SK-N-SH (cell line): ENCODE measurements around the gene SETD5. TPM values are rescaled to one million over a fixed set of nuclear protein-coding genes. Genes with fewer than 3 reads are reported as not detected.
A peak's percentile ranks its signal among the peaks of the same experiment; 100 is the strongest.

Experiments used
- CTCF ChIA-PET: fragments of 300-600, 350-600 bp; formaldehyde crosslinking; extraction: SDS; loops from one replicate; lab custom pipeline; 2021; lab: Yijun Ruan, JAX
- POLR2A ChIA-PET: fragments of 350-600 bp; sonication (Branson Sonifier 250); formaldehyde crosslinking; extraction: SDS; loops from one replicate; lab custom pipeline; 2020; ENCODE audit warnings: antibody characterized with exemption, inconsistent platforms; lab: Yijun Ruan, JAX
- DNase-seq: peaks from one replicate; pipeline ENCODE4 v3.0.0; 2012
- H2AFZ ChIP-seq: fragments of 200-600 bp; sonication (generic); 2 replicates; pipeline ENCODE4 v1.8.1; 2016; ENCODE audit warnings: antibody characterized with exemption, mild to moderate bottlenecking, low read depth
- H3F3A ChIP-seq: fragments of 200-600 bp; sonication (generic); replicated peaks from 2 replicates; pipeline ENCODE3; 2016; ENCODE audit warnings: antibody characterized with exemption, mild to moderate bottlenecking; ENCODE audit not compliant: insufficient read depth
- H3K27ac ChIP-seq, 2 experiments: fragments of 200-500 bp in 1 of 2; fragments of 200-600 bp in 1 of 2; sonication (Bioruptor generic) in 1 of 2; sonication (generic), shearing (Covaris generic) in 1 of 2; 2 replicates each; pipeline versions ENCODE4 v1.5.1 to v1.6.1; 2014 to 2016; ENCODE audit warnings: low read depth in 2 of 2, inconsistent platforms in 1 of 2, low read length in 1 of 2, mild to moderate bottlenecking in 1 of 2, mixed read lengths in 1 of 2
- H3K27me3 ChIP-seq: fragments of 200-600 bp; sonication (generic), shearing (Covaris generic); 2 replicates; pipeline ENCODE4 v1.6.1; 2016; ENCODE audit warnings: mixed run types; ENCODE audit not compliant: insufficient read depth
- H3K36me3 ChIP-seq, 2 experiments: fragments of 200-500 bp in 1 of 2; fragments of 200-600 bp in 1 of 2; sonication (Bioruptor generic) in 1 of 2; sonication (generic) in 1 of 2; replicated peaks in 1 of 2; 2 replicates each; pipeline versions ENCODE3 to v1.5.1; 2014 to 2016; ENCODE audit warnings: low read length in 1 of 2, mild to moderate bottlenecking in 1 of 2; ENCODE audit not compliant: insufficient read depth in 2 of 2, control insufficient read depth in 1 of 2
- H3K4me1 ChIP-seq, 2 experiments: fragments of 200-500 bp in 1 of 2; fragments of 200-600 bp in 1 of 2; sonication (Bioruptor generic) in 1 of 2; sonication (generic), shearing (Covaris generic) in 1 of 2; 2 replicates each; pipeline versions ENCODE4 v1.5.1 to v1.6.1; 2014 to 2016; ENCODE audit warnings: low read depth in 1 of 2, low read length in 1 of 2, mixed run types in 1 of 2; ENCODE audit not compliant: insufficient read depth in 2 of 2, control insufficient read depth in 1 of 2
- H3K4me2 ChIP-seq: fragments of 200-600 bp; sonication (generic), shearing (Covaris generic); 2 replicates; pipeline ENCODE4 v1.6.1; 2017; ENCODE audit warnings: mixed run types
- H3K4me3 ChIP-seq, 2 experiments: fragments of 200-500 bp in 1 of 2; fragments of 200-600 bp in 1 of 2; sonication (Bioruptor generic) in 1 of 2; sonication (generic), shearing (Covaris generic) in 1 of 2; 2 replicates each; pipeline versions ENCODE4 v1.5.1 to v1.8.1; 2014 to 2016; ENCODE audit warnings: low read depth in 2 of 2, inconsistent platforms in 1 of 2, low read length in 1 of 2, mild to moderate bottlenecking in 1 of 2, mixed read lengths in 1 of 2, moderate library complexity in 1 of 2
- H3K79me2 ChIP-seq: fragments of 200-600 bp; sonication (generic); 2 replicates; pipeline ENCODE4 v1.8.1; 2017; ENCODE audit warnings: mild to moderate bottlenecking; ENCODE audit not compliant: insufficient read depth
- H3K9ac ChIP-seq: fragments of 200-600 bp; sonication (generic); 2 replicates; pipeline ENCODE4 v1.6.1; 2017; ENCODE audit warnings: mixed run types
- H3K9me2 ChIP-seq: fragments of 200-600 bp; sonication (generic); 2 replicates; pipeline ENCODE4 v1.6.1; 2017; ENCODE audit warnings: mixed run types
- H3K9me3 ChIP-seq: fragments of 200-600 bp; sonication (generic); 2 replicates; pipeline ENCODE4 v1.6.1; 2017; ENCODE audit warnings: mixed run types, mild to moderate bottlenecking, moderate library complexity
- H4K20me1 ChIP-seq: fragments of 200-600 bp; sonication (generic); 2 replicates; pipeline ENCODE4 v1.6.1; 2017; ENCODE audit warnings: mild to moderate bottlenecking, mixed run types; ENCODE audit not compliant: insufficient read depth
- CTCF ChIP-seq: fragments of 200-600 bp; sonication (generic); IDR thresholded peaks from 2 replicates; pipeline ENCODE4 v1.6.1; 2017; ENCODE audit warnings: antibody characterized with exemption, mild to moderate bottlenecking, moderate library complexity
- ELF1 ChIP-seq: IDR thresholded peaks from 2 replicates; pipeline ENCODE4 v1.4.0; 2012
- EZH2phosphoT487 ChIP-seq: fragments of 200-600 bp; sonication (generic); IDR thresholded peaks from 2 replicates; pipeline ENCODE4 v1.6.1; 2017; ENCODE audit warnings: low read depth, mixed run types, mild to moderate bottlenecking, antibody characterized with exemption, moderate library complexity, borderline replicate concordance
- FOXJ3 ChIP-seq: sonication (generic); formaldehyde crosslinking; IDR thresholded peaks from 2 replicates; pipeline ENCODE4 v1.5.1; 2020; ENCODE audit warnings: mild to moderate bottlenecking, missing genetic modification reagents
- GABPA ChIP-seq: IDR thresholded peaks from 2 replicates; pipeline ENCODE4 v1.4.0; 2012; ENCODE audit warnings: low read depth, mild to moderate bottlenecking
- GATA2 ChIP-seq: sonication (generic); formaldehyde crosslinking; IDR thresholded peaks from 2 replicates; pipeline ENCODE4 v1.5.0; 2020; ENCODE audit warnings: mild to moderate bottlenecking, missing genetic modification reagents
- JUND ChIP-seq: IDR thresholded peaks from 2 replicates; pipeline ENCODE4 v1.4.0; 2012
- MAX ChIP-seq: IDR thresholded peaks from 2 replicates; pipeline ENCODE4 v1.4.0; 2012; ENCODE audit warnings: low read depth
- NRF1 ChIP-seq: IDR thresholded peaks from 2 replicates; pipeline ENCODE4 v1.6.1; 2012; ENCODE audit warnings: low read depth, mild to moderate bottlenecking, low read length
- PBX3 ChIP-seq: IDR thresholded peaks from 2 replicates; pipeline ENCODE4; 2012
- POLR2AphosphoS5 ChIP-seq: IDR thresholded peaks from 2 replicates; pipeline ENCODE4 v1.6.1; 2012; ENCODE audit warnings: low read depth, low read length
- TEAD4 ChIP-seq: IDR thresholded peaks from 2 replicates; pipeline ENCODE4 v1.4.0; 2012; ENCODE audit warnings: mild to moderate bottlenecking, borderline replicate concordance; ENCODE audit not compliant: insufficient read depth
- WGBS: methylation state at CpG from one replicate; pipeline ENCODE4 v1.1.6; 2017; ENCODE audit warnings: low lambda C conversion rate; 5-methylcytosine and 5-hydroxymethylcytosine counted together
- polyA plus RNA-seq, 3 experiments: library from polyadenylated mRNA; depleted of rRNA; stranded (reverse); fragments of >200 nt; gene quantifications; 2 replicates each; pipeline ENCODE4 v1.2.3, GENCODE V29; 2012

The SETD5 gene
- polyA plus RNA-seq, 1 of the 3 experiments (the other 2 are of a cell fraction): 32.3 TPM

- TF ChIP-seq GATA2 (no peak), JUND (no peak), ELF1 (no peak), NRF1 (no peak), CTCF (peak; percentile 60)
Observed at GRCh38 chr3:9500108-9501050, 103.0 kb downstream of the SETD5 start (continued).

- H3K27ac ChIP-seq: no peak overlapping the region
- no peaks in the 10 kb centered on the region for H3K9me3 ChIP-seq
- no peaks in the 10 kb centered on the region for H3K36me3 ChIP-seq
- no peaks in the 10 kb centered on the region for H3K9me2 ChIP-seq
- H4K20me1 ChIP-seq: no peaks in the 10 kb centered on the region
- no peak overlapping the region for H3K9ac ChIP-seq
- no peak overlapping the region for H3K4me2 ChIP-seq
- DNase-seq: no peak
- H3F3A ChIP-seq: peaks cover 4% of the 10 kb centered on the region
- no peaks in the 10 kb centered on the region for H3K27me3 ChIP-seq
- 45% methylated on average over 6 of the region's 6 CpGs for WGBS
- H3K4me1 ChIP-seq: 0 out of 4 replicates have a peak, but pooled peaks cover 0 to 6% of the 10 kb centered on the region in 2 experiments
- no peak overlapping the region for H2AFZ ChIP-seq
- ChIA-PET CTCF (interaction anchor here (0.9 kb wide), 1 partner anchor 9 kb away, joined by 3 read pairs; no protein-coding TSS in a partner anchor), POLR2A (no interaction called here)
- no peak overlapping the region for H3K4me3 ChIP-seq
- TF ChIP-seq POLR2AphosphoS5 (no peak), EZH2phosphoT487 (no peak), CTCF (no peak), TEAD4 (no peak), FOXJ3 (no peak), MAX (no peak), JUND (no peak), GABPA (no peak), PBX3 (no peak)
- TF ChIP-seq, all 33 proteins: peak for 0
- H3K79me2 ChIP-seq: no peaks in the 10 kb centered on the region
Observed at GRCh38 chr3:9501226-9501625, 103.8 kb downstream of the SETD5 start.
